ENCODE measurements around the gene MFRP. TPM values are rescaled to one million over a fixed set of nuclear protein-coding genes. Genes with fewer than 3 reads are reported as not detected.

Gene MFRP
- total and polyA plus RNA-seq, 9 of the 15 experiments (the other 6 are each of a cell fraction or from before 2014, with no cell fraction given) = not detected

GRCh38 chr11:119381181-119381988 lies 34.9 kb upstream of the MFRP start, which contains the start of gene USP2 (continued):
- TF ChIP-seq ZNF592 (IDR thresholded peaks at IDR 0.05) (peak; percentile 58), ZNF165 (CRISPR knock-in tag; IDR thresholded peaks at IDR 0.05; ENCODE audit: borderline replicate concordance) (no peak), ZBTB49 (CRISPR knock-in tag; IDR thresholded peaks at IDR 0.05; ENCODE audit: borderline replicate concordance) (0 out of 2 replicates have a peak, but pooled peaks have one; percentile 23), GMEB1 (CRISPR knock-in tag; IDR thresholded peaks at IDR 0.05) (no peak), LEF1 (IDR thresholded peaks at IDR 0.05) (peak; percentile 60), PHB2 (IDR thresholded peaks at IDR 0.05; ENCODE audit: low read depth) (no peak), PHF8 (IDR thresholded peaks at IDR 0.05; ENCODE audit: borderline replicate concordance, low read length) (peak; percentile 53; the same call in 1 of the 2 replicates), E2F5 (CRISPR knock-in tag; IDR thresholded peaks at IDR 0.05) (no peak; the same call in 1 of the 2 replicates), MLLT1 (IDR thresholded peaks at IDR 0.05) (peak in 1 of 2 experiments; percentile 15; a peak in 1 of 4 replicates), RFX5 (IDR thresholded peaks at IDR 0.05; ENCODE audit: low read depth, low read length) (0 out of 2 replicates have a peak, but pooled peaks have one; percentile 21), ARNT (IDR thresholded peaks at IDR 0.05) (no peak), VEZF1 (CRISPR knock-in tag; IDR thresholded peaks at IDR 0.05) (peak; percentile 79), RAD51 (IDR thresholded peaks at IDR 0.05; ENCODE audit: borderline replicate concordance, low read depth) (peak; percentile 53; the same call in 1 of the 2 replicates), MTF1 (CRISPR knock-in tag; IDR thresholded peaks at IDR 0.05; ENCODE audit: borderline replicate concordance) (no peak)

All from K562 (cell line).